Neural cell (in vitro differentiated cells): ENCODE measurements around the gene PRICKLE3.

Experiments used
- POLR2AphosphoS5 ChIP-seq: IDR thresholded peaks from 2 replicates; pipeline ENCODE4 v1.6.1; 2012
- TF ChIP-seq, protein P1 (sequence below): fragments of 450-650 bp; IDR thresholded peaks from 2 replicates; pipeline ENCODE4 v1.5.1; 2014; ENCODE audit warnings: antibody characterized with exemption, mild to moderate bottlenecking, moderate library complexity; ENCODE audit not compliant: poor library complexity, severe bottlenecking

DNA sequence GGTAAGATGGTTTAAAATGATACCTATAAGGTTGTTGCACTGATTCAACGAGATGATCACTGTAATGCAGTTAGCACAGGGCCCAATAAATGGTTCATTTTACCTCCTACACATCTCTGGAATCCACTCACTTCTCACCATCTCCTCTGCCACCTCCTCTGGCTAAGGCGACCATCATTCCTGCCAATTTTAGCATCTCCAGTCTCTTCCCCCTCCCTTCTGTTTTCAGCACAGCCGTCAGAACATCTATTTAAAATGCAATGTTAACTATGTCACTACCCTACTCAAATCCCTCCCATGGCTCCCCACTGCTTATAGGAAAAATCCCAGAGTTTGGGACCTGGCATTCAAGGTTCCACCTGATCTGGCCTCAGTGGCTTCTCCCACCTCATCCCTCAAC is 17.4 kb upstream of the PRICKLE3 start:
- TF ChIP-seq, protein P1, sequence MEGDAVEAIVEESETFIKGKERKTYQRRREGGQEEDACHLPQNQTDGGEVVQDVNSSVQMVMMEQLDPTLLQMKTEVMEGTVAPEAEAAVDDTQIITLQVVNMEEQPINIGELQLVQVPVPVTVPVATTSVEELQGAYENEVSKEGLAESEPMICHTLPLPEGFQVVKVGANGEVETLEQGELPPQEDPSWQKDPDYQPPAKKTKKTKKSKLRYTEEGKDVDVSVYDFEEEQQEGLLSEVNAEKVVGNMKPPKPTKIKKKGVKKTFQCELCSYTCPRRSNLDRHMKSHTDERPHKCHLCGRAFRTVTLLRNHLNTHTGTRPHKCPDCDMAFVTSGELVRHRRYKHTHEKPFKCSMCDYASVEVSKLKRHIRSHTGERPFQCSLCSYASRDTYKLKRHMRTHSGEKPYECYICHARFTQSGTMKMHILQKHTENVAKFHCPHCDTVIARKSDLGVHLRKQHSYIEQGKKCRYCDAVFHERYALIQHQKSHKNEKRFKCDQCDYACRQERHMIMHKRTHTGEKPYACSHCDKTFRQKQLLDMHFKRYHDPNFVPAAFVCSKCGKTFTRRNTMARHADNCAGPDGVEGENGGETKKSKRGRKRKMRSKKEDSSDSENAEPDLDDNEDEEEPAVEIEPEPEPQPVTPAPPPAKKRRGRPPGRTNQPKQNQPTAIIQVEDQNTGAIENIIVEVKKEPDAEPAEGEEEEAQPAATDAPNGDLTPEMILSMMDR = no peak
- TF ChIP-seq POLR2AphosphoS5 = no peak
